Activated CD4-positive, alpha-beta T cell treated with anti-CD3 and anti-CD28 coated beads, Interleukin-10, Interleukin-2, amounts not matched to agents 100 ng/mL and 50 ng/mL, durations not matched to agents 16 hours and 8 hours (primary cell): ENCODE results near the gene PKM.
"Not testable (repeated sequence)": the region's sequence is repeated elsewhere in the genome, so short reads cannot be mapped to it uniquely, and the experiment has no call there.

ENCODE experiments used
- DNase-seq: peaks from one replicate; pipeline ENCODE4 v3.0.0-alpha.2; 2020

PKM gene

DNA sequence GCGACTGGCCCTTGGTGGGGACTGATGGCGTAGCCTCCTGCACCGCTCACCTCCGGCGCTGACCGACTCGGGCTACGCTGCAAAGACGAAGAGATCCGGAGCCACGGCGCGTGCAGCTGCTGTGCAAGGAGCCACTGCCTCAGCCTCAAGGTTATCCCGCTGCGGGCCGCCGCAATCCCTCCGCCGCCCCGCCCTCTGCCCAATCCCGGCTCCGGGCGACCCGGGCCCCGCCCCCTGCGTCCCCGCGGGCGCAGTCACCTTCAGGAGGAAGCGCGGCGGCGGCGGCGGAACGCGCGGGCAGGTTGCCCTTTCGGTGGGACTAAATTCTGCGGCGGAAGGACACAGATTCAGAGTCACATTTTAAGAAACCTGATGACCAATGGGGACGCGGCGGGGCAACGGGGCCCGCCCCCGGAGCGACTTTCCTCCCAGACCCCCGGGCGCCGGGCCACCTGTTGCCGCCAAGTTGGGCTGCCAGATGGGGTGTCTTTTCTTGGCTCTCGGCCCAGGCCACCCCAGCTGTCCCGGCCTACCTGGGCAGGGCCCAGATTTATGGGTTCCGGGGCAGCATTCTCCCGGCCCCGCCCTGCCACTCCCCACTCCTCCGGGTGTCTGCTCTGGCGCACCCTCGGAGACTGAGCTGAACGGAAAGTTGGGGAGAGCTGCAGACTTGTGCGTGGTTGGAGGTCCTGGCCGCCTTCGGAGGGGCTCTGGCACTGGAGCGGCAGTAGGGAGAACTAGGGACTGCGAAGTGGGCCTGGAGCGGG, at the start of gene PKM:
Gene PKM (minus strand): TSS at position 125 of the 767 bp plus-strand sequence. CDS start 12,093 bp downstream, outside the sequence.
- peak; percentile 99 for DNase-seq

GRCh38 chr15:72280751-72281150, 49.8 kb upstream of the PKM start:
- DNase-seq, result no peak

DNA sequence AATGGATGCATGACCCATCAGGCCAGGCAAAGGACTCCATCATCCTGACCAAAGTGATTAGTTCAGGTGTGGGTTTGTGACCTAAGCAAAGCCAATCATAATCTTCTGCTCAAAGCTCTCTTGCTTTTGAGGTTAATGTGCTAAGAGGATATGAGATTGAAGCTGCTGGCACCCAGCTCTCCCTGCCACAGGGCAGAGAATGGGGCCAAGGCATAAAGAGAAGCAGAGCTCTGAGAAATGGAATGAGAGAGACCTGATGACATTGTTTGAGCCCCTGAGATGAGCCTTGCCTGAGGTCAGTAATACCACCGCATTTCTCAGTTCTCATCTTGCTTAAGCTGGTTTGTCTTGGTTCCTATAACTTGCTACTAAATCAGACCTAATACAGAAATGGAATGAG, 47.7 kb upstream of the PKM start:
- DNase-seq, result no peak

GRCh38 chr15:72276326-72276700, 45.3 kb upstream of the PKM start:
- DNase-seq, result no peak

GRCh38 chr15:72275635-72276325, 44.8 kb upstream of the PKM start:
- DNase-seq, result not testable (repeated sequence)

DNA sequence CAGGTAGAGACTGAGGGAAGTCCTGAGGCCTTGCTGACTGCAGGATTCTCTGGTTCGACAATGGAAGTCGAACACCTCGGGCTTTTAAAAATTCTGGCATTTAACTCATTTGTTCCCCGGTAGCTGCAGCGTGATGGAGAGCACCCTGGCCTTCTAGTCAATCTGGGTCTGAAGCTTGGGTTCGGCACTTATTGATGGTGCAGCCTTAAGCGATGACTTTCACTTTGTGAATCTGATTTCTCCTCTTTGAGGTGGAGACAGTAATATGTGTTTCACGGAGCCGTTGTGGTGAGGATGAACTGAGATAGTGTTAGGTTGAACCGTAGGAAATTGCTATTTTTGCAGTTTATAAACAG, 42.0 kb upstream of the PKM start:
- DNase-seq, result no peak

DNA sequence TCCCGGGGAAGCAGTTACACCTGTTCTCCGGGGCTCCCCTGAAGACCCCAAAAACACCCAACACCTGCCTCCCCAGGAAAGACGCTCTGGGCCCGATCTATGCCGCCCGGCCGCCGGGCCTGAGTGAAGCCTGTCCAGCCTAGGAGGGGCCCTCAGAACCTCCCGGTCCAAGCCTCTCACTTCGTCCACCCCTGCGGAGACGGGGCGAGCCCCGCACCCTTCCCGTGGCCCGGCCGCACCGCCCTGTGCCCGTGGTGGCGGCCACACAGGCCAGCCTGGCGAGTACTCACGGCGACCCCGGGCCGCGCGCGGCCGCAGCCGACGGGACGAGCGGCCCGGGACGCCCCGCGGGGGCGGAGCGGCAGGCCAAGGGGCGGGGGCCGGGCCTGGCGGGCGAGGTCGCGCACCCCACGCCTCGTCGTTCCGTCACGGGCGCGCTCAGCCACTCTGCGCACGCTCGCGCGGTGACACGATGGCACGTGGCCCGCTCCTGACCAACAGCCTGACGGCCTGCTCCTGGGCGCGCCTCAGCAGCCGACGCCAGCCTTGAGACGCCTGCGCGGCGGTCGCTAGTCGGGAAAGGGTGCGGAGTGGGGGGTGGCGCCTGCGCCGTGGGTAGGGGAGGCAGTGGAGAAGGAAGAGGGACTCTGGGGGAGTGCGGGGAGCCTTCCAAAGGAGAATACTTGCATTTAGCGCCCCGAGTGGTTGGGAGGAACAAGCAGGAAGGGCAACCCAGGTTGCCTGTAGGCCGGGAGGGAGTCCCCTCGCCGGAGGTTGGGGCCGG, 41.4 kb upstream of the PKM start, which contains the start of gene PARP6:
Gene PARP6 (minus strand): TSS at position 342 of the 784 bp plus-strand sequence. CDS start 5,077 bp downstream, outside the sequence.
- DNase-seq, result peak; percentile 99

DNA sequence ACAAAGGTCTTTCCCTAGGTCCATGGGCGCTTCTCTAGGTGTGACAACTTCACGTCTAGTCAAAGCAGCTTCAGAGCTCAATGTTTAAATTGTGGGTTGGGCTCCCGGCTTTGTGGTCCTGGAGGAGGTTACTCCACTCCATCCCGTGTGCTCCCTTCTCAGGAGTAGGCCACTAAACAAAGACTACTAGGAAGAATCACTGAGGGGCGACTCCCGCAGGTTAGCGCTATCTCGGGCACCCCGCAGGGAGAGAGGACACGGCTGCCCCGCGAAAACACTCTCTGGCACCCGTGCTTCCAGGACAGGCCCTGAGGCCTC, 40.9 kb upstream of the PKM start:
- DNase-seq, result no peak

DNA sequence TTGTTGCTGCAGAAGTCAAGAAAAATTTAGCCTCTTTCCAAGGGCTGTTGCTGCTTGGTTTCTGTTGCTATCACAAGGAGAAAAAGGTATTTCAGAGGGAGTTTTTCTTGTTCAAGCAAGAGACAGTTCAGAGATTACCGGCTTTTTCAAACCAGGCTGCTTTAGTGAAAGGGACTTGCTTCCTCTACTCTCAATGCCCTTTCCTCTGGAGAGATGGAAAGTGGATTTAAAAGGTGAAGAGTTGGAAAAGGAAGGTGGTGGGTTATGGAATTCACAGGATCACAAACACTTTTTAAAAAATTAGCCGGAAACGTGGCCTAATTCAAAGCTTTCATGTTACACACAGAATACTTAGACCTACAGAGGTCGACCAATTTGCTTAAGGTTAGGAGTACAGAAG, 40.2 kb upstream of the PKM start:
- peak; percentile 2 for DNase-seq

DNA sequence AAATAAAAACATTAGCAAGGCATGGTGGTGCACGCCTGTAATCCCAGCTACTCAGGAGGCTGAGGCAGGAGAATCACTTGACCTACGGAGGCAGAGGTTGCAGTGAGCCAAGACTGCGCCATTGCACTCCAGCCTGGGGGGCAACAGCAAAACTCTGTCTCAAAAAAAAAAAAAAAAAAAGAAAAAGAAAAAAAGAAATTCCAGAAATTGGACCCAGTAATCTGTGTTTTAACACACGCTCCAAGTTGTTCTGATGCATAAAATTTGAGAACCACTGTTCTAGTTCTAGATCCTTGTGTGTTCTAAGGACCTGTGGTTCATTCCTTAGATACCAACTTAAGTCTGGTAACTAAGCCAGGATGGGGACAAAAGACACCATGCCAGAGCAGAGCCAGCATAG, 38.7 kb upstream of the PKM start:
- no peak for DNase-seq

DNA sequence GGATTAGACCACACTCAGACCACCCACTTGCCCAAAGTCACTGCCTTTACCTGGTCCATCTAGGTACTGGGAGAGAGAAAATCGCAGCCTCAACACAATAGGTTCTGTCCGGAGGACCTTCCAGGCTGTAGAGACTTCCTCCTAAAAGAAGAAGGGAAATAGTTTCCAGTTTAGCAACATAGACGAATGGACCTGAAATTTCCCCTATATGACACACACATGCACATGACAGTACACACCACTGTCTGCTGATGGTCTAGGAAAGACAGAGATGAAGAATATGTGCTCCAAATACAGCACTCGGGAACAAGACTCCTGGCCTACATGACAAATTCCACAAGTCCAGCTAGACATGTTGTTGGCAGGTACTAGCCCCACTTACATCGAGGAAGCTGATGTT, 34.0 kb upstream of the PKM start:
- no peak for DNase-seq

- no peak for DNase-seq
Observed at GRCh38 chr15:72252663-72253299, 21.8 kb upstream of the PKM start.

GRCh38 chr15:72249142-72249810, 18.3 kb upstream of the PKM start:
- no peak for DNase-seq

GRCh38 chr15:72248514-72248913, 17.5 kb upstream of the PKM start:
- no peak for DNase-seq

- no peak for DNase-seq
Observed at GRCh38 chr15:72242775-72243370, 11.9 kb upstream of the PKM start.

GRCh38 chr15:72239652-72240051, 8.7 kb upstream of the PKM start:
- no peak for DNase-seq

DNA sequence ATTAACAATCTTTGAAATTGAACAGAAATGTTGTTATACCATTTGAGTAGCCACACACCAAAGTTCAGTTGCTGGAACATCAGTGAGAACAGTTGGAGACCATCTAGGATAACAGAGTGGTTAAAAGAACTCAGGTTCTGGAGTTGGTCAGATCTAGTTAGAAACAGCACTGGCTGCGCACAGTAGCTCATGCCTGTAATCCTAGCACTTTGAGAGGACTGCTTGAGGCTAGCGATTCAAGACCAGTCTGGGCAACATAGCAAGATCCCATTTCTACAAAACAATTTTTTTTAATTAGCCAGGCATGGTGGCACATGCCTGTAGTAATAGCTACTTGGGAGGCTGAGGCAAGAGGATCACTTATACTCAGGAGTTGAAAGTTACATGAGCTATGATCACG, 7.6 kb upstream of the PKM start:
- DNase-seq, result no peak

DNA sequence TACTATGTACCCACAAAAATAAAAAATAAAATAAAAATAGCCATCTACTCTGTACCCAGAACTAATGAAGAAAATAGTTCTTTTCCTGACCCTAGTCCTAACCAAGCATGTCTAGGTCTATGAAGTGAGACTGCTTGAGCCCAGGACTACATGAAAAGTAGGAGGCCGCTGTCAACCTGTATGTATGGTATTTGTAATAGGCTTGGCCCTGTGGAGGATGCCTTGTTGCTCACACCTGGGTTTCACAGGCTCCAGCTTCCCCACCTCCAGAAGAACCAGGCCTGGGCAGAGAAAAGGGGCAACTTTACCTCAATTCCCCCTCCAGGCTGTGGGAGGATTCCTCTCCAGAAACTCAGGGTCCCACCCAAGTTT, 6.8 kb upstream of the PKM start:
- peak; percentile 22 for DNase-seq

DNA sequence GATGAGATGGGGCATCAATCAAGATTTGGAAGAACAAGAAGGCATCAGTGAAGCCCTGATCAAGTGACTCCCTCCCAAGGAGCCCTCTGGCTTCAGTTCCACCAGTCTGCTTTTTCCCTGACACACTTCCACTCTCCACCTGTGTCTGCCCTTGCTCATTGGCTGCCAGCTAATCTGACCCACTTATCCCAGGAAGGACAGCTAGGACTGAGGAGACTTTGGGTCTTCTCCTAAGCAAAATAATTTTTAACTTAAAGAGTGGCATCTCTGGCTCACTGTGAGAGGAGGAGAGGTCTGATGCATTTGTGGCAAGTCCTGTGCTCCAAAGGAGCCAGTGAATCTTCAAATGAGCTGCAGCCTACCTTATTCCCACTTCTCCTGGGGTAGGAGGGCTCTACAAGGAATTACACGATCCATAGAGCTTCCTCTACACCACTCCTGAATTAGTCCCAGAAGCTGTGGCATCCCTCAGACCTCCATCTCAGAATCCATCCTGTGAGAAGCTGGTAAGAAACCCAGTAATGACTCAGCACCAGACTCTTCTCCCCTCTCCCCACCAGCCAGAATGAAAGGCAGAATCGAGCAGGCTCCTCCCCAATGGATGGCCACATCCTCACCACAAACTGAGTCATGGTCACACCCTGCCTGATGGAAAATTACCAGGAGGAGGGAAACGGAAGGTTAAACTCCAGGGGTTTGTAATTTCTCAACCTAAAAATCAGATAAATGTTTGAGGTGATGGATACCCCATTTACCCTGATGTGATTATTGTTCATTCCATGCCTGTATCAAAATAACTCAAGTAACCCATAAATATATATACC, 6.3 kb upstream of the PKM start:
- DNase-seq, result peak; percentile 95

DNA sequence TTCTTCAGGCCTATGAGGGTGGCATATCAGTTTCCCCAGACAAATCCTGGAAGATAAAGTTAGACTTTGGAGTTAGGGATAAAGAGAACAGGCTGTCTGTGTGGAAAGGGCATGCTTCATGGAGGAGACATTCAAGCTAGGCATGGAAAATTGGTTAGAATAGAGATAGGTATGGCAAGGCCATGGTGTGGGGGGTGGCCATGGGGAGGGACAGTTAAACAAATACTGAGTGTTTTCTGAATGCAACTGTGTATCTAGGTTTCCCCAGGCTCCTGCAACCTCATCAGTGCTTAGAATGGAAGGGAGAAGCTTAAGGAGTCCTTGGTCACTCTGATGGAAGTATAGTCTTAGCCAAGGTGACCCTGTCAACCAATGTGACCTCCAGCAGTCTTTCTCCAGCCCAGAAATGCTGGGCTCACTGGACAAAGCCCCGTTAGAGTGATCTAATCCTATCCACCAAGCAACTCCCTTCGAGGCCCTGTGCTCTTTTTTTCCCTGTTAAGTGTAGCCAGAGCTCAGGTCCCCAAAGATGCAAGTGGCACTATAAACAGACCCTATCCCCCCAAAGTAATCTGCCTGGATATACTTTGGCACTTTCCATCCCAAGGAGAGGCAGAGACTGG, 5.5 kb upstream of the PKM start:
- DNase-seq, result no peak

DNA sequence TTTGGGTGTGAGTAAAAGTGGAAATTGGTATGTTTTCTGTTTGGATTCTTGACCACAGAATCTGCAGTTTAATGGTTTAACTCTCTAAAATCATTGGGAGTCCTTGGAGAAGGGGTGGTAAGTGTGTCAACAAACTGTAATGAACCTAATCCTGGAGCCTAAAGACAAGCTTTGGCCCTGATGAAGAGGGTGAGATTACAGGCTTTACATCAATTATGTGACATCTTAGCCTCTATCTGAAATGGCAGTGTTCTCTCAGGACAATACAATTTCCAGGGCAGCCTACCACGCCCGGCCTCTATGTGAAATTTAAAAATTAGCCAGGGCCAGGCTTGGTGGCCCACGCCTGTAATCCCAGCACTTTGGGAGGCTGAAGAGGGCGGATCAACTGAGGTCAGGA, 4.3 kb upstream of the PKM start:
- no peak for DNase-seq
